Peyer's patch (tissue), 4 donors: ENCODE results near the gene TSPAN9. TPM values are rescaled to one million over a fixed set of nuclear protein-coding genes. Genes with fewer than 3 reads are reported as not detected.

Source experiments
- DNase-seq, 3 donors: peaks; one replicate each; pipeline ENCODE4 v3.0.0-alpha.2; 2017 to 2019
- H3K27ac ChIP-seq, 4 donors: fragments of 200-600 bp; sonication (generic); one replicate each; pipeline ENCODE4 v1.5.1; 2016 to 2019
- H3K27me3 ChIP-seq, 2 donors: fragments of 200-600 bp; sonication (generic); one replicate each; pipeline ENCODE4 v1.5.1; 2019
- H3K36me3 ChIP-seq, 3 donors: fragments of 200-600 bp; sonication (generic); one replicate each; pipeline ENCODE4 v1.5.1; 2016 to 2019
- H3K4me1 ChIP-seq, 4 donors: fragments of 200-600 bp; sonication (generic); one replicate each; pipeline ENCODE4 v1.5.1; 2016 to 2019
- H3K4me3 ChIP-seq, 4 donors: fragments of 200-600 bp; sonication (generic); 1 replicate in 3 of 4; 2 replicates in 1 of 4; pipeline ENCODE4 v1.5.1; 2016 to 2019; ENCODE audit warnings: mild to moderate bottlenecking in 1 of 4
- H3K9me3 ChIP-seq, 4 donors: fragments of 200-600 bp; sonication (generic); one replicate each; pipeline ENCODE4 v1.5.1; 2016 to 2019; ENCODE audit warnings: mild to moderate bottlenecking in 1 of 4
- POLR2A ChIP-seq, 2 donors: fragments of 450-650 bp; IDR thresholded peaks; one replicate each; pipeline ENCODE4 v1.5.1; 2017; ENCODE audit warnings: antibody characterized with exemption in 2 of 2, mild to moderate bottlenecking in 2 of 2, moderate library complexity in 2 of 2
- total RNA-seq, 4 donors: library from RNA; depleted of rRNA; stranded (reverse); fragments of >200 nt; gene quantifications; one replicate each; pipeline ENCODE4 v1.1.0, GENCODE V29; 2016
- TF ChIP-seq, protein P1 (sequence below), 6 experiments: fragments of 450-650 bp in 4 of 6; fragments of 200-600 bp in 2 of 6; sonication (generic) in 1 of 6; IDR thresholded peaks; one replicate each; pipeline ENCODE4 v1.5.1; 2017 to 2019; ENCODE audit warnings: antibody characterized with exemption in 6 of 6, mild to moderate bottlenecking in 3 of 6, moderate library complexity in 1 of 6

Gene TSPAN9
- total RNA-seq, 4 donors from 2014 or later: 7.5 to 23.9 (median 11.8) TPM

DNA sequence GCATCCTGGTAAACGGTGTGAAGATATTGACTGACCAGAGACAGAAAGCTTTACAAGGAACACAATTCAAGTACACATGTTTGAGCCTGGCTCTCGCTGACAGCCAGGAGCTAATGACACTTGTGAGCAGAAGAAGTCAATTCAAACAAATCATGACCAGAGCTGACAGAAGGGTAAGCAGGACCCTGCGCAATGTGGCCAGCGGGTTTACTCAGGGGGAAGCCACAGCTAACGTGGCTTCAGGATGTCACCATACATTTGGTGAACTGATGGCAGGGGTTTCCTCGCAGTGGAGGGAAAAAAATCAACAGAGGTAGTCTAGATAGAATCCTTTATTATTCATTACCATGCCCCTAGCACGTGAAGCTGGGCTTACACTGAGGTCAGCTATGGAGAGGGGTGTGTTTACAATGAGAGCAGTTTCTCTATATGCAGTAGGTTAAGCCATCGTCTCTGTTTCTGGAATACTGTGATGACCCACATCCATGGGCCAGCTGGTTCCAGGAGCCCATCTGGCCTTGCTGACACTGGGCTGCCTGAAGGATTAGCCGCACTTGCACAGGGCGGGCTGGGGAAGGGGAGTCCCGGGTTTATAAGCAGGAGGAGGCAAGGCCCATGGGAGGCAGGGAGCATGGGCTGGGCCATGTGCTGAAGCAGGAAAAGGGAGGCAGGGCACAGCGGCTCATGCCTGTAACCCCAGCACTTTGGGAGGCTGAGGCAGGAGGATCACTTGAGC is 215.7 kb downstream of the TSPAN9 start:
- Histone ChIP-seq H3K4me3 (no peak overlapping the region), H3K4me1 (no peaks in the 10 kb centered on the region), H3K36me3 (no peaks in the 10 kb centered on the region), H3K27ac (no peak overlapping the region), H3K9me3 (no peaks in the 10 kb centered on the region), H3K27me3 (no peaks in the 10 kb centered on the region)
- DNase-seq: no peak
- TF ChIP-seq, protein P1, sequence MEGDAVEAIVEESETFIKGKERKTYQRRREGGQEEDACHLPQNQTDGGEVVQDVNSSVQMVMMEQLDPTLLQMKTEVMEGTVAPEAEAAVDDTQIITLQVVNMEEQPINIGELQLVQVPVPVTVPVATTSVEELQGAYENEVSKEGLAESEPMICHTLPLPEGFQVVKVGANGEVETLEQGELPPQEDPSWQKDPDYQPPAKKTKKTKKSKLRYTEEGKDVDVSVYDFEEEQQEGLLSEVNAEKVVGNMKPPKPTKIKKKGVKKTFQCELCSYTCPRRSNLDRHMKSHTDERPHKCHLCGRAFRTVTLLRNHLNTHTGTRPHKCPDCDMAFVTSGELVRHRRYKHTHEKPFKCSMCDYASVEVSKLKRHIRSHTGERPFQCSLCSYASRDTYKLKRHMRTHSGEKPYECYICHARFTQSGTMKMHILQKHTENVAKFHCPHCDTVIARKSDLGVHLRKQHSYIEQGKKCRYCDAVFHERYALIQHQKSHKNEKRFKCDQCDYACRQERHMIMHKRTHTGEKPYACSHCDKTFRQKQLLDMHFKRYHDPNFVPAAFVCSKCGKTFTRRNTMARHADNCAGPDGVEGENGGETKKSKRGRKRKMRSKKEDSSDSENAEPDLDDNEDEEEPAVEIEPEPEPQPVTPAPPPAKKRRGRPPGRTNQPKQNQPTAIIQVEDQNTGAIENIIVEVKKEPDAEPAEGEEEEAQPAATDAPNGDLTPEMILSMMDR (IDR thresholded peaks at IDR 0.05): no peak
- no peak for TF ChIP-seq POLR2A (IDR thresholded peaks at IDR 0.05)

DNA sequence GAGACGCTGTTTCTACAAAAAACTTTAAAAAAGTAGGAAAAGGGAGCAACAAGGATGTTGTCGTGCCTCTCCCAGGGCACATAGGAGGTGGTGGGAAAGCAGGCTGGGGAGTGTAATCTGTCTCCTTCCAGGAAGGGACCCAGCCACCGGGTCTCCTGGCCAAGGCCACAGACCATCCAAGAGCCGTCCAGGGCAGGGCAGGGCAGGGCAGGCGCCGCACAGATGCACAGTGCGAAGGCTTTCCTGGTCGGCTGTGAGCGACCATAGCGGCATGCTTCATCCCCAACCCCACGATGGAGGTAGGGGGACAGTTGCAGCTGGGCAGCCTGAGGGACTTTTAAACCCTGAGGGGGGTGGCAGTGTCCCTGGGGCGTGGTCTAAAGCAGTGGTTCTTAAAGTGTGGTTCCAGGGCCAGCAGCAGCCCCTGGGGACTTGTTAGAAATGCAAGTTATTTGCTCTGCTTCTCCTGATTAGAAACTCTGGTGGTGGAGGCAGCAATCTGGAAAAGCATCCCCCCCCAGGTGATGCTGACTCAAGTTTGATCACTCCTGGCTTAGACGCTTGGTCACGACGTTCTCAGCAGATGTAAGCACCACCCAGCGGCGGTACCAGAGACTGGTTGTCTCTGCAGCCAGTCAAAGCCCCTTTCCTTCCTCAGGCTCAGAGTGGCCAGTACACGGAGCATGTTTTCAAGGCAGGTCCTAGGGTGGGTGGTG is 216.4 kb downstream of the TSPAN9 start:
- no peak for DNase-seq
- Histone ChIP-seq H3K4me3 (no peak overlapping the region), H3K9me3 (no peaks in the 10 kb centered on the region), H3K27ac (no peak overlapping the region), H3K36me3 (no peaks in the 10 kb centered on the region), H3K4me1 (no peaks in the 10 kb centered on the region), H3K27me3 (no peaks in the 10 kb centered on the region)
- TF ChIP-seq, protein P1 (IDR thresholded peaks at IDR 0.05): no peak
- TF ChIP-seq POLR2A (IDR thresholded peaks at IDR 0.05): no peak

DNA sequence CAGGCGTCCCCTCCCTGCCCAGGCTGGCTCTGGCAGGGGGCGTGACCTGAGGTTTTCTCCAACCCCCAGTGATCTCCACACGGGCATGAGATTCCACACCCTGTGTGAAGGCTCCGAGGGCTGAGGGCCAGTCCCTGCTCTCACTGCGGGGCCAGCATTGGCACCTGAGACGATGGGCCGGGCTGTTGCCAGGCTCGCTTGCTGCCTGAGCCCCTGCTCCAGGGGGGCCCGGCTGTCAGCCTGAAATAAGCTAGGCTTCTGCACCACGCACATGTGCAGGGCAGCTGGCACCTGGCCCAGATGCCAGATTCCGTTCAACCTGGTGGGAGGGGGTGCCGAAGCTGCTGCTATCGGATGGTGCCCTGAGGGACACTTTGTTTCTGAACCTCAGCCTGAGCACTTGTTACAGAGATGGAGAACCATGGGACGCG is 217.3 kb downstream of the TSPAN9 start:
- H3K4me1 ChIP-seq: no peaks in the 10 kb centered on the region
- H3K4me3 ChIP-seq: no peak overlapping the region
- no peak for TF ChIP-seq POLR2A (IDR thresholded peaks at IDR 0.05)
- TF ChIP-seq, protein P1 (IDR thresholded peaks at IDR 0.05): no peak
- DNase-seq: no peak
- H3K9me3 ChIP-seq: no peaks in the 10 kb centered on the region
- no peaks in the 10 kb centered on the region for H3K36me3 ChIP-seq
- H3K27me3 ChIP-seq: no peaks in the 10 kb centered on the region
- H3K27ac ChIP-seq: no peak overlapping the region

DNA sequence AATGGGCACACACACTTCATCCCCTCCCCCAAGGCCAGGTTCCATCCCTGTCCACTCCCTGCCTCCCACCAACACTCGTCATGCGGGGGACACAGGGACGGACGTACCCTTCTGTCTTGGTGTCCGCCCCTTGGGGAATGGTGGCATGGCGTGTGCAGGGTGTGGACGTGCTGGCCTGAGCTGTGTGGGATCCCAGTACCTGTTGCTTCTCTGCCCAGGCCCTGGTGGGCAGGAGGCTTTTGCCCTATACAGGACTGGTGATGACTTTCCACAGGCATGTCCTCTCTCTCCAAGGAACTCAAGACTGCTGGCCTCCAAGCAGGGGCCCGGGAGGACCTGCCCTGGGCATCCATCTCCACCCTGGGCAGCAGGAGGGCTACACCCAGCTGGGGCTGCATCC is 218.0 kb downstream of the TSPAN9 start:
- H3K36me3 ChIP-seq: no peaks in the 10 kb centered on the region
- DNase-seq: no peak
- no peak overlapping the region for H3K27ac ChIP-seq
- no peak overlapping the region for H3K4me3 ChIP-seq
- H3K27me3 ChIP-seq: no peaks in the 10 kb centered on the region
- no peaks in the 10 kb centered on the region for H3K9me3 ChIP-seq
- TF ChIP-seq POLR2A (IDR thresholded peaks at IDR 0.05): no peak
- TF ChIP-seq, protein P1 (IDR thresholded peaks at IDR 0.05): no peak
- peaks cover 0 to 5% (median 3%) of the 10 kb centered on the region in 4 donors for H3K4me1 ChIP-seq

DNA sequence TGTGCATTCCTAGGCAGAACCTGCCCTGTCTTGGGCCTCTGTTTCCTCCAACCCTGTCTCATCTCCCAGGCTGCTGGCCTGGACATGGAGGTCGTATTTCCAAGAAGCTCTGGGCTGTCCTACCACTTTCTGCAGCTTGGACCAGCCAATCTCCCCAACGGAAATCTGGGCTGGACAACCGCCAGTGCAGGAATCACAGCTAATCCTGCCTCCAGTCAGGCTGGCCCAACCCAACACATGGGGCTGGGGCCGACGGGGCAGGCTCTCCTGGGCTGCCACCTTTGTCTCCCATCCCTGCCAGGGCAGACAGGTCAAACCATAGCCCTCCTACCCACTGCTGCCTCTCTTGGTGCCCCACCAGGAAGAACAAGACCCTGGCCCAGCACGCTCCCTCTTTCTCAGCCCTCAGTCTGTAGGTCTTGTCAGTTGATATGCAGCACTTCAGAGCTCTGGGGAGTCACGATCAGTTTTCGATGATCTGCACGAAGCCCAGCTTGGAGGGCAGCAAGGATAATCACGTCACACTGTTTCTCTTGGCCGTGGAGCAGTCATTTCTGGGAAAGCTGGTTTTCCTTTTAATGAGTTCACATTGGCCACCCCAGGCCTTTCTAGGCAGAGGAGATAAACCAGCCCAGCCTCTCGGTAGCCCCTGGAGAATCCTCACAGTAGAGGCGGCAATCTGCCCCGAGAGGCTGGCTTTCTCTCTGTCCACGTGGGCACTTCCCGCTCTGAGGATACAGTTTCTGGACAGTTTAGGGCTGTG is 218.6 kb downstream of the TSPAN9 start:
- H3K27me3 ChIP-seq: no peaks in the 10 kb centered on the region
- peaks cover 0 to 10% (median 5%) of the 10 kb centered on the region in 4 donors for H3K4me1 ChIP-seq
- TF ChIP-seq, protein P1 (IDR thresholded peaks at IDR 0.05): no peak
- no peak for TF ChIP-seq POLR2A (IDR thresholded peaks at IDR 0.05)
- DNase-seq: no peak
- H3K36me3 ChIP-seq: no peaks in the 10 kb centered on the region
- no peaks in the 10 kb centered on the region for H3K9me3 ChIP-seq
- no peak overlapping the region for H3K27ac ChIP-seq
- H3K4me3 ChIP-seq: no peak overlapping the region
